ENCODE measurements around the gene KCNQ1OT1.

Gene KCNQ1OT1

GRCh38 chr11:2570841-2571597 is 128.8 kb downstream of the KCNQ1OT1 start:
- DNase-seq (ENCODE audit: low read depth in 2 of 2) = no peak

DNA sequence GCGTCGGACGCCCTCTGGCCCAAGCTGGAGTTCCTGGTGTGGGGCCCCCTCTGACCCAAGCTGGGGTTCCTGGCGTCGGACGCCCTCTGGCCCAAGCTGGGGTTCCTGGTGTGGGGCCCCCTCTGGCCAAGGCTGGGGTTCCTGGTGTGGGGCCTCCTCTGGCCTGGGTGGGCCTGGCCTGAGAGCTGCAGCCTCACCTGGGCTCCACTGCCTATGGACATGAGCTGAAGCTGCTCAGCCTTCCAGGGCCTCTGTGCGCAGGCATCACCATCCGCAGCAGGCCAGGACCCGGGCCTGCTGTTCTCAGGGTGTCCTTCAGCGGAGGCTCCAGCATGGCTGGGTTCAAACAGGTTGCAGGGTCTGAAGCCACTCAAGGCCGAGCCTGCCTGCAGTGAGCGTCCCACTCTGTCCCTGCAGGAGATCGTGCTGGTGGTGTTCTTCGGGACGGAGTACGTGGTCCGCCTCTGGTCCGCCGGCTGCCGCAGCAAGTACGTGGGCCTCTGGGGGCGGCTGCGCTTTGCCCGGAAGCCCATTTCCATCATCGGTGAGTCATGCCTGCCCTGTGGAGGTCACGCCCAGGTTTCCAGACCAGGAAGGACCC is 129.5 kb downstream of the KCNQ1OT1 start:
- no peak for DNase-seq (ENCODE audit: low read depth in 2 of 2)

- no peak for DNase-seq (ENCODE audit: low read depth in 2 of 2)
Measured at GRCh38 chr11:2569731-2570210, 130.0 kb downstream of the KCNQ1OT1 start.

DNA sequence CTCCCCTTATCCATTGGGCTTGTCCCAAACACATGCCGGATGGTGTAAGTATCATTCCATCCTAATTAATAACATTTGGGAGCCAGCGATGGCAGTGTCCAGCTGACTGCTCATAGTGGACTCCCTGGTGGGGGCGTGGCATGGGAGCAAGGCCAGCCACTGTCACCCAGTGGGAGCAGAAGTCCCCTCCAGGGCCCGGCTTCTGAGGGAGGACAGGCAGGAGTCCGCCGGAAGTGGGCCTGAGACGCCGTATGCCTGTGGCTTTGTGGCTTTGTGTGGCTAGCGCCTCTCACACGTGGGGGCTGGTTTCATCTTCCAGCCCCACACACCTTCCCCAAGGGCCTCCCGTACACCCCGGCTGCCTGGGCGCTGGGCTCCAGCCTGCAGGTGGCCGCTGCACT is 130.5 kb downstream of the KCNQ1OT1 start:
- DNase-seq (ENCODE audit: low read depth in 2 of 2) = no peak

DNA sequence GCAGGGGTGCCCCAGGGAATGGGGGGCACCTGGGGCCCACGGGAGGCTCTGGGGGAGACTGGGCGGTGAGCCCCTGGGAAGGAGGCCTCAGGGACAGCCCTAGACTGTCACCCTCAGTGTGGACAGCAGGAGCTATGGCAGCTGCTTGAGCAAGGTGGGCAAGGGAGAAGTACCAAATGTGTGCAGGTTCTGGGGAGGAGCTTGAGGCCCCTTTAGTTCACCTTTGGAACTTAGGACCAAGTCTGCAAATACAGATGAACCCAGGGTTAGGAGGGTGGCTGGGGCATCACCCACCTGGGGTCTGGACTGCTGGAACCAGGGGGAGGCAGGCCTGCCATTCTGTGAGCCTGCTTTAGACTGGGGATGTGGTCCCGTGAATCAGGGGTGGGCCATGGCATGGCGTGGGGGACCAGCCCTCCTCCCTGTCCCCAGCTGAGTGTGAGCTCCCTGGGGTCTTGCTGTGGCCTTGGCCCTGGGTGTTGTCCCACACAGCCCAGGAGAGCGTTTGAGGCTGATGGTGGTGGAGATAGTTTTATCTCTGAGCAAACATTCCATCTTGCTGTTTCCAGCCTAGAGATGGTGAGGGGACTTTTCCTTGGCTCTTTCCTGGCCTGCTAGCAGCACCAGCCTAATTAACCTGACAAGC is 132.6 kb downstream of the KCNQ1OT1 start:
- no peak for DNase-seq (ENCODE audit: low read depth in 2 of 2)

DNA sequence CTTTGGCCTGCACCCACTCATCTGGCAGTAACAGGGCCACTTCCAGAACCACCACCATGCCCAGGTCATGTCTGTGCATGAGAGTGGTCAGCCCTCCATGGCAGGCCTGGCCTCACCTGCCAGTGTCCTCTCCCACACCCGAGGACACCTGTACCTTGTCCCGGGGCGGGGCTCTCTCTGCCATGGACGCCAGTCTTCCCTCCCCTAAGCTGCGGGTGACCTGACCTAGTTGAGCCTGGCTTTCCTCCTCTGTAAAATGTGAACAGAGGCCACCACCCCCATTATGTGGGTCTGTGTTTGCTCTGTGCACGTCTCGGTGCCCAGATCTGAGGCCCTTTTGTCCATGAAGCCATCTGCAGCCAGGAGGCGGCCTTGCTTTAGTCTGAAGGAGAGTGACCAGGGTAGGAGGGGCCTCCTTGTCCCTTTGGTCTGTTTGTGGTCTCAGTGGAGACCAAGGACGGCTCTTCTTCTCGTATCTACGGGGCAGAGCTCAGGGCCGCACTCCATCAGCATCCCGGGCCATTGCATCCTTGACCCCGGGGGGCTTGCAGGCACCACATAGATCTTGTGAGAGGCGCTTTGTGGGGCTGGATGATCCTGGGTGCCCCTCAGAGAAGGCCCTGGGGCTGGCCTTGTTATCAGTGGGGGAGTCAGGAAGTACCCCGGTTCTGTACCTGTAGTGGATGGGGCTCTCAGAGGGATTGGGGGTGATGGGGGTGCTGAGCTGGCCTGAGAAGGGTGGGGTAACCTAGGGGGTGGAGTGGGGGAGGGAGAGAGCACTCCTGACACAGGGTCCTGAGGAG is 133.4 kb downstream of the KCNQ1OT1 start:
- DNase-seq (ENCODE audit: low read depth in 2 of 2) = no peak

GRCh38 chr11:2565447-2566222 is 134.2 kb downstream of the KCNQ1OT1 start:
- no peak for DNase-seq (ENCODE audit: low read depth in 2 of 2)

DNA sequence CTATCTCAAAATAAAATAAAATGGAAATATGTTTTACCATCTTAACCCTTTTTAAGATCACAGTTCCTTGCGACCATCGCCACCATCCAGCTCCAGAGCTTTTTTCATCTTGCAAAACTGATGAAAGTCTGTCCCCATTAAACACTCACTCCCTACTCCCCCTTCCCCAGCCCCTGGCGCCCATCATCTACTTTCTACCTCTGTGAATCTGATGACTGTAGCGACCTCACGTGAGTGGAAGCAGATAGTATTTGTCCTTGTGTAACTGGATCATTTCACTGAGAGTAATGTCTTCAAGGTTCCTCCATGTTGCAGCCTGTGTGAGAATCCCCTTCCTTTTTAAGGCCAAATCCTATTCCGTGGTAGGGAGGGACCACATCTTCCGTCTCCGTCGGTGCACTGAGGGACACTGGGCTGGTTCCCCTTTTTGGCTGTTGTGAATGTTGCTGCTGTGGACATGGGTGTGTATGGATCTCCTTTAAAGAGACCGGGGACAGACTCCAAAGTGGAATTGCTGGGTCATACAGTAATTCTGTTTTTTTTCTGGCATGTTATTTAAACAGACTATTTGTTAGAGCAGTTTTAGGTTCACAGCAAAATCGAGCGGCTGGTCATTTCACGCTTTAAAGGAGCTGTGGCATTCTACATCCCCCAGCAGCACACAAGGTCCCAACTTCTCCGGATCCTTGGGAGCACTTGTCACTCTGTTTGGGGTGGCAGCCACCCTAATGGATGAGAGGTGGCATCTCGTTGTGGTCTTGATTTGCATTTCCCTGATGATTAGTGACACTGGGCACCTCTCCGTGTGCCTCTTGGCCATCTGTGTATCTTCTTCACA is 135.0 kb downstream of the KCNQ1OT1 start:
- no peak for DNase-seq (ENCODE audit: low read depth in 2 of 2)

DNA sequence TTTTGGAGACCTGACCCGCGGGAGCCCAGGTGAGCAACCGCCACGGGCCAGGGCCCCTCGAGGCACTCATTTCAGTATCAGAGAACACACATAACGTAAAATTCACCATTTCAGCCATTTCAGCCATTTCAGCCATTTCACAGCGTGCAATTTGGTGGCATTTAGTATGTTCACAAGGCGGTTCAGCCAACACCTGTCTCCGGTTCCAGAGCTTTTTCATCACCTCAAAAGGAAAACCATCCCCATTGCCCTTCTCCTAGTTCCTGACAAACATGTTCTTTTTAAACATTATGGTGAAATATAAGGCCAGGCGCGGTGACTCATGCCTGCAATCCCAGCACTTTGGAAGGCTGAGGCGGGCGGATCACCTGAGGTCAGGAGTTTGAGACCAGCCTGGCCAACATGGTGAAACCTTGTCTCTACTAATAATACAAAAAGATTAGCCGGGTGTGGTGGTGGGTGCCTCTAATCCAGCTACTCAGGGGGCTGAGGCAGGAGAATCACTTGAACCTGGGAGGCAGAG is 135.7 kb downstream of the KCNQ1OT1 start:
- no peak for DNase-seq (ENCODE audit: low read depth in 2 of 2)

- DNase-seq (ENCODE audit: low read depth in 2 of 2) = no peak
Measured at GRCh38 chr11:2563213-2564007, 136.4 kb downstream of the KCNQ1OT1 start.

DNA sequence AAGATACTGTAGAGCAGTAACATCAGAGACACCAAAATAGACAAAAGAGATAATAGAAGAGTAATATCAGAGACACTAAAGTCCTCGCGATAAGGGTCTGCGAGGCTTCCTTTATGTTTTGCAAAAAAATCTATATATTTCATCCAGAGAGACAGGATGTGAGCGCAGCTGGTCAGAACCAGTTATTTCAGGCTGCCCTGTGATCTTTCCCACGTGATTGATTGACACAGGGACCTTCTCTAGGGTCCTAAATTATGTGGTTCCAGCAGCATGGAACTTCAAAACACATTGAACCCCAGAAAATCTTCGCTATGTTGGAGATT is 136.9 kb downstream of the KCNQ1OT1 start:
- no peak for DNase-seq (ENCODE audit: low read depth in 2 of 2)

DNA sequence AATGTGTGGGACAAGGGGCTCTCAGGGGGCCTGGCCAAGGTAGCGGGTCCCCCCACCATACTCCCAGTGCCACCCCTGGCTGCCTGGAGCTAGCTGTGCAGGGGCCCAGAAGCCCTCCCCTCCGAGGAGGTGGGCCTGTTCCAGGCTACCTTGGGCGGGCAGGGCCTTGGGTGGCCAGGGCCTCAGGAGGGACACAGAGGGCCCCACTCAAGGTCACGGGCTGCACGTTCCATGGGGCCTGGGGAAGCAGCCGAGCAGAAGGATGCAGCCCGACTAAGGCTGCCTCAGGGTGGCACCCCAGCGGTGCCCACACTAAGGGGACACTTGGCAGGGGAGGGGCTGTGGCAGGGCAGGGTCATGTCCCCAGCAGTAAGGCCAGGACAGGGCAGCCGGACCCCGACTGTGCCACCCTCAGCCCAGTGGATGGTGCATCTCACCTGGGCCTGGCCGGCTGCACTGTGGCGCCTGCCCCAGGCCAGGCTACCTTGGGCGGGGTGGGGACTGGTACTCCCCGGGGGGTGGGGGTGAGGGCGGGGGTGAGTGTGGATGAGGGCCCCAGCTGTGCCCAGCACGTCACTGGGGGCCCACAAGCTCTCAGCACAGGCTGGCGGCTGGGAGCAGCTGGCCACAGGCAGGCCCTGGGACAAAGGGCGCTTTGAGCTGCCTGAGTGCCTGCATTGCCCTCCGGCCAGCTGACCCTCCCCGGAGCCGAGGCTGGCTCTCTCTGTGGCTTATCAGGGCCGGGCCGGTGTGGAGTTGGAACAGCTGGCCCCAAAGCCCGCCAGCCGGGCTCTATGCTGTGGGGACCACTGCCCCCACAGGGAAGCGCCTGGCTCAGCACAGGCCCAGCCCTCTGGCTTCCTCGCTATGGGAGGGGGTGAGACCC is 137.9 kb downstream of the KCNQ1OT1 start:
- DNase-seq (ENCODE audit: low read depth in 2 of 2) = no peak

GRCh38 chr11:2559527-2560311 is 140.1 kb downstream of the KCNQ1OT1 start:
- no peak for DNase-seq (ENCODE audit: low read depth in 2 of 2)

DNA sequence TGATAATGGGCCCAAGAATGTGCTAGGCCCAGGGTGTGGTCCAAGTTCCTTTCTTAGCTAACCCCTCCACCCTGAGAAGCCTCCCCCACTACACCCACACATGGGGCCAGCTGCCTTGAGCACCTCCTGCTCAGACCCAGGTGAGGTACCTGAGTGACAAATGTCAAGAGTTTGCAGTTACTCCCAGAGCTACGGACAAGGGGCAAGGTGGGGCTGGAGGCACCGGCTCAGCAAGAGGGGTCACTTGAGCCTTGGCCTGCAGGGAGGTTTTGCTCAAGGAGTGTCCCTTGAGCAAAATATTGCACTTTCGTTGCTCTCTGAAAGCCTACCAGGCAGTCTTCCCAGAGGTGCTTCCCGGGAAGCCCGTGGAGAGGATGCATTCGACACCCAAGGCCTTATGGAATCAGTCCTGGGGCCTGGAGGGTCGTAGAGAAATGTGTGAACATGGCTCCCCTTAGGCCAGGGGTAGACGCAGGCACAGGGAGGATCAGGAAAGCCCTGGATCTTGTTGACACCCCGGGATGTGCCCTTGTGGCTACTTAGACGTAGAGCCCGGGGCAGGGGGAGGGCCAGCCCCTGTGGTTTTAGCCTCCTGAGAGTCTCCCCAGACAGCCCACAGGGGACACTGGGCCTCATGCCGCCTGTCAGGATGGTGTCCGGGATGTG is 140.8 kb downstream of the KCNQ1OT1 start:
- DNase-seq (ENCODE audit: low read depth in 2 of 2) = no peak

DNA sequence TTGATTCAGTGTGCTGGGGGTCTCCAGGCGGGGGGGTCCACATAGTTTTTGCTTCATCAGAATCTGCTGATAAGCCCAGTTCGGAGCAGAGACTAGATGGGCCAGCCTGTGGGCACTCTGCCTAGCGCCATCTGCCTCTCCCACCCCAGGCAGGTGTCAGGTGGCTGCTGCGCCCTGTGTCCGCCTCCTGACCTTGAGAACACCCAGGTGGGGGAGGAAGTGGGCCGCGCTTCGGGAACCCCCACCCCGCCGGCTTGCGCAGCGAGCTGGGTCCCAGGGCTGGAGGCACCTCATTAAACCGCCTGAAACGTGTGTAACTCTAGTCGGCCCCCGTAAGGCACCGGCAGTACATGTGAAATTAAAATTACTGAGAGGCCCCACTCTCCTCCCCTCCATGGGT is 141.4 kb downstream of the KCNQ1OT1 start:
- DNase-seq (ENCODE audit: low read depth in 2 of 2) = no peak

All from stimulated activated CD4-positive, alpha-beta T cell treated with anti-CD3 and anti-CD28 coated beads, Interleukin-4, amount 100 ng/mL, for 48 hours (primary cell).